HG03521 (cell line): ENCODE measurements around the gene PRICKLE4.

ENCODE experiments used
- ATAC-seq: cut with Tn5 transposase; IDR thresholded peaks from one replicate; pipeline ENCODE4 v1.9.1; 2021; ENCODE audit warnings: mild to moderate bottlenecking, moderate library complexity; ENCODE audit not compliant: unreplicated experiment

The PRICKLE4 gene

GRCh38 chr6:41770381-41771057, 10.1 kb upstream of the PRICKLE4 start:
- ATAC-seq, result no peak

GRCh38 chr6:41771058-41771983, 9.3 kb upstream of the PRICKLE4 start:
- no peak for ATAC-seq

DNA sequence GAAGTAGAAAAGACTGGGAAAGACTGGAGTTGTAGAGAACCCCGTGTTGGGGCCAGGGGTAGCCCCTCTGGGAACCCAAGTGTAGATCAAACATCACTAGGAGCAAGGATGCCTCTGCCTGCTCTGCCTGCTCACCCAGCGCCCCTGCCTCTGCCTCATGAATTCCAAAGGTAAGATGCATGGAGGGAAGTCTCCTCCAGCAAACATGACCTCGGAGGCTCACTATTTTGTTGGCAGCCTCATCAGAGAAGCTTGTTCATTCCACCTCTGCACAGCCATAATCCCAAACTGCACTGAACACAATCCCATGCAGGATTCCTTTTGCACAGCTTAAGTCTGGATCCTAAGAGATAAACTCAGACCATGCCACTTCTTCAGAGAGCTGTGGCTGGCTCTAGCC, 5.7 kb upstream of the PRICKLE4 start:
- ATAC-seq, result no peak

DNA sequence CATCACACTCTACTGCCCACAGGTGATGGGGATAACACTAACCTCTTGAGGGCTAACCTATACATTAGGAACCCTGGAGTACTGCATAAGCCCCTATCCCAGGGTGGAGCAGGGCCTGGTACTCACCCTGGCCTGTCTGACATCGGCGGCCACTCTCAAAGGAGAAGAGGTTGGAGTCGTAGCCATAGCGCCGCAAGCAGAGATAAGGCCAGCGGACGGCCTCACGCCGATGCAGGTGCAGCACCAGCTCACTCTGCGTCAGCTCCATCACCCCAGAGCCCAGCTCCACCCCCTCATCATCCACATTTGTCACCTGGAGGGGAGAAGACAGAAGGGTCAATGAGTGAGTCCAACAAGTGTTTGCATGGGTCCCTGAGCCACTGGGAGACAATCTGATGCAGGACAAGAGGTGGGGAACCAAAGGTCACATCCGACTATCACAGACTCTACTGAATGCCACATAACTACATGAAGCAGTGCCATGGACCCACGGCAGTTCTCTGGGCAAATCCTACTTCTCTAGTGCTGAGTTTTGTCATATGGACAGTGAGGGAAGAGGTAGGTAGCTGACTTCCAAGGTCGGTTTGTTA, 5.2 kb upstream of the PRICKLE4 start:
- ATAC-seq, result no peak

DNA sequence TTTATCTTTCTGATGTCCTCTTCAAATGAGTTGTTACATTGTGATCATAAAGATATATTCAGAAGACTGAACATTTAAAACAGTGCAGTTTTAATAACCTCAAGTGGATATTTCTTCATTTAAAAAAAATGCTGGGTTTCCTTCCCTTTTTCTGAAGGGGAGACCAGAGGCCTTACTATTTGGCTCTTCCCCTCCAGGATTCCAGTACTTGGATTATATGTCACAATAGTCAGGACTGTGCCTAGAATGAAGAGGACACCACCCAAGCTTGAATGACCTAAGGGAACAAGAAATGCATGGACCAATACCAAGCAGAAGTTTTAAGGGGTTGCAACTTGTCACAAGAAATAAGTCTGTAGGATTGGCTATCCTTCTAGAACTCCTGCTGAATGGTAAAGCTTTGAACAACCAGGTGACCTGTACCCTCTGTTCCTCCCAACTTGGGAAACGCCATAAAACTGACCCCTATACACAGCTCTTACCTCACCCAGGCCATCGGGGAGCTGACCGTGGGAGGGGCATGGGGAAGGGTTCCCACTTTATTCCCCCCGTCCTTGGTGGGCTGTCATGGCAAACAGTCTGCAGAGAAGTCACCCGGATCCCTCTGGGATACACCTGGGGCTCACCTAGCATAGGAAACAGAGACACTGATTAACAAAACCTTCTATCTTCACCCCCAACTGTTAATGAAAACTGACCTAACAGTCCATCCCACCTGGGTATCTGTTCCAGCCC, 2.9 kb upstream of the PRICKLE4 start:
- no peak for ATAC-seq

DNA sequence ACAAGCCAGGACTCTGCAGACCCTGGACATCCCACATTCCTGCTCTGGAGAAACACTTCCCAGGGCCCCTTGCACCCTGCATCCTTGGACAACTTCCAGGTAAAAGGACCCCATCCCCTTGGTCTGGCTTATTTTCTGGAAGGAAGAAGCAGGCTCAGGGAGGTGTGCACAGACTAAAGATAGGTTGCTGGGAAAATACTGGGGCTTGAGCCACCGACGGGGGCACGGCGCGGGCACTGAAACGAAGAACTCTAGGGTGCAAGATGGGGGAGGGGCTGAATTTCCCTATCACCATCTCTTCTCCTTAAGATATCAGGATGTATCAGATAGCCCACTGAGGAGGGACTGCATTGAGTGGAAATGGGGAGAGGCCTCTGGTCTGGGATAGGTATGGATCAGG, 1.7 kb upstream of the PRICKLE4 start:
- no peak for ATAC-seq

- ATAC-seq, result peak; percentile 11
Measured at GRCh38 chr6:41779336-41779735, 1.2 kb upstream of the PRICKLE4 start.

- peak; percentile 88 for ATAC-seq
Measured at GRCh38 chr6:41779788-41780550, 613 bp upstream of the PRICKLE4 start, which contains the start of gene FRS3. Gene FRS3 (minus strand): TSS chr6:41779900. CDS start chr6:41776987, 2,913 bp downstream.

- no peak for ATAC-seq
Measured at GRCh38 chr6:41781366-41781730, 766 bp downstream of the PRICKLE4 start.

DNA sequence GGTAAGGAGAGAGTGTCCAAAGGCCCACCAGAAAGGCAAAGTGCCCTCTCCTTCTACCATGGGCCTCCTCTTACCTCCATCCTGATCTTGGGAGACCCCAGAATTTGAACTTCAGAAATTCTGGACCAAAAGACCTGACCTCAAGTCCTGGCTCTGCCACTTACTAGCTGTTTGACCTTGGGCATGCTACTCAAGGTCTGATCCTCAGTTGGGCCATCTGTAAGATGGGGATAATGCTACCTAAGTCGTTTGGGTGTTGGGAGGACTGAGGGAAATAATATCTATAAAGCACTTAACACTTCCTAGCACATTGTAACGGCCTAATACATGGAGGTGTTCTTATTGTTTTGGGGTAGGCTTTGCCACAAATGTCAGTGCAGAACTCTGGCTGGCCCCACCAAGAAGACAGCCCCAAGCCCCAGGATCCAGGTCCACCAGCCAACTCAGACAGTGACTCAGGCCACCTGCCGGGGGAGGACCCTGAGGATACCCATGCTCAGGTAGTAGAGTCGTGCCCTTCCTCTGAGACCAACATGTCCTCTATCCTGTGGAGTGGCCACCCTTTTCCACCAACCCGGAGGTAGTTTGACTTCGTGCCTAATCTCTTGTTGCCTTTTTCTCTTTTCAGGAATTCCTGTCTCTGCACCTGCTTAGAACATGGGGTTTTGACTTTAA, 2.7 kb downstream of the PRICKLE4 start:
- ATAC-seq, result no peak

GRCh38 chr6:41784581-41785171, 4.1 kb downstream of the PRICKLE4 start:
- no peak for ATAC-seq

- no peak for ATAC-seq
Measured at GRCh38 chr6:41785254-41785653, 4.7 kb downstream of the PRICKLE4 start.

- ATAC-seq, result no peak
Measured at GRCh38 chr6:41785689-41786450, 5.3 kb downstream of the PRICKLE4 start.

GRCh38 chr6:41786451-41787218, 6.1 kb downstream of the PRICKLE4 start:
- peak; percentile 57 for ATAC-seq

GRCh38 chr6:41787219-41787917, 6.8 kb downstream of the PRICKLE4 start, which contains the start of gene TOMM6:
Gene TOMM6 (plus strand): TSS chr6:41787694. CDS start chr6:41787698, 4 bp downstream.
- ATAC-seq, result peak; percentile 79

GRCh38 chr6:41789390-41789724, 8.8 kb downstream of the PRICKLE4 start:
- no peak for ATAC-seq

- no peak for ATAC-seq
Measured at GRCh38 chr6:41790045-41790444, 9.5 kb downstream of the PRICKLE4 start.
